Hematopoietic multipotent progenitor cell treated with erythropoietin and hydrocortisone succinate and interleukin-3 and kit ligand, for 8 days (in vitro differentiated cells): ENCODE data around the gene CCL1.

Source experiments
- DNase-seq: peaks from one replicate; pipeline ENCODE4 v3.0.0-alpha.2; 2015

CCL1 gene

GRCh38 chr17:34382621-34383124 lies 19.6 kb upstream of the CCL1 start:
- peak; percentile 63 for DNase-seq

GRCh38 chr17:34379868-34380267 lies 16.8 kb upstream of the CCL1 start:
- DNase-seq, result peak; percentile 46

- peak; percentile 62 for DNase-seq
These were observed 15.7 kb upstream of the CCL1 start for GRCh38 chr17:34378664-34379101.

GRCh38 chr17:34377078-34377823 lies 14.2 kb upstream of the CCL1 start:
- no peak for DNase-seq

- no peak for DNase-seq
These were observed 12.5 kb upstream of the CCL1 start for GRCh38 chr17:34375426-34375997.

- DNase-seq, result no peak
These were observed 11.4 kb upstream of the CCL1 start for GRCh38 chr17:34374457-34374856.

- peak; percentile 26 for DNase-seq
These were observed 8.5 kb upstream of the CCL1 start for GRCh38 chr17:34371405-34372100.

GRCh38 chr17:34370997-34371395 lies 8.0 kb upstream of the CCL1 start:
- no peak for DNase-seq

GRCh38 chr17:34370376-34370996 lies 7.5 kb upstream of the CCL1 start:
- no peak for DNase-seq

- no peak for DNase-seq
These were observed 6.5 kb upstream of the CCL1 start for GRCh38 chr17:34369571-34369970.

- DNase-seq, result no peak
These were observed 6.0 kb upstream of the CCL1 start for GRCh38 chr17:34368946-34369500.

GRCh38 chr17:34368196-34368945 lies 5.3 kb upstream of the CCL1 start:
- DNase-seq, result no peak

GRCh38 chr17:34367486-34368195 lies 4.6 kb upstream of the CCL1 start:
- DNase-seq, result no peak

- DNase-seq, result no peak
These were observed 3.6 kb upstream of the CCL1 start for GRCh38 chr17:34366529-34367107.

GRCh38 chr17:34366010-34366409 lies 3.0 kb upstream of the CCL1 start:
- peak; percentile 45 for DNase-seq

GRCh38 chr17:34365340-34365739 lies 2.3 kb upstream of the CCL1 start:
- no peak for DNase-seq

GRCh38 chr17:34364751-34365150 lies 1.7 kb upstream of the CCL1 start:
- DNase-seq, result no peak

GRCh38 chr17:34361478-34362061 lies 1.5 kb downstream of the CCL1 start:
- DNase-seq, result peak; percentile 88

GRCh38 chr17:34360601-34361270 lies 2.3 kb downstream of the CCL1 start:
- no peak for DNase-seq

- no peak for DNase-seq
These were observed 4.4 kb downstream of the CCL1 start for GRCh38 chr17:34358631-34359030.
